ENCODE results near the gene EYS. TPM values are rescaled to one million over a fixed set of nuclear protein-coding genes. Genes with fewer than 3 reads are reported as not detected.

EYS gene
- total RNA-seq, 1 experiment from 2014 or later = not detected

- no peaks in the 10 kb centered on the region for H3K79me2 ChIP-seq (ENCODE audit: insufficient read depth, low read length)
- no peak overlapping the region for H3K9ac ChIP-seq (ENCODE audit: low read length)
- H3K4me2 ChIP-seq (ENCODE audit: low read length) = no peak overlapping the region
- no peak overlapping the region for H2AFZ ChIP-seq (ENCODE audit: low read depth, low read length, poor library complexity, severe bottlenecking)
- TF ChIP-seq, protein P1, sequence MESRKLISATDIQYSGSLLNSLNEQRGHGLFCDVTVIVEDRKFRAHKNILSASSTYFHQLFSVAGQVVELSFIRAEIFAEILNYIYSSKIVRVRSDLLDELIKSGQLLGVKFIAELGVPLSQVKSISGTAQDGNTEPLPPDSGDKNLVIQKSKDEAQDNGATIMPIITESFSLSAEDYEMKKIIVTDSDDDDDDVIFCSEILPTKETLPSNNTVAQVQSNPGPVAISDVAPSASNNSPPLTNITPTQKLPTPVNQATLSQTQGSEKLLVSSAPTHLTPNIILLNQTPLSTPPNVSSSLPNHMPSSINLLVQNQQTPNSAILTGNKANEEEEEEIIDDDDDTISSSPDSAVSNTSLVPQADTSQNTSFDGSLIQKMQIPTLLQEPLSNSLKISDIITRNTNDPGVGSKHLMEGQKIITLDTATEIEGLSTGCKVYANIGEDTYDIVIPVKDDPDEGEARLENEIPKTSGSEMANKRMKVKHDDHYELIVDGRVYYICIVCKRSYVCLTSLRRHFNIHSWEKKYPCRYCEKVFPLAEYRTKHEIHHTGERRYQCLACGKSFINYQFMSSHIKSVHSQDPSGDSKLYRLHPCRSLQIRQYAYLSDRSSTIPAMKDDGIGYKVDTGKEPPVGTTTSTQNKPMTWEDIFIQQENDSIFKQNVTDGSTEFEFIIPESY (IDR thresholded peaks at IDR 0.05; ENCODE audit: extremely low read depth, insufficient replicate concordance, low read length) = no peak
- no peak for TF ChIP-seq EZH2phosphoT487 (IDR thresholded peaks at IDR 0.05; ENCODE audit: borderline replicate concordance)
- TF ChIP-seq FOSL1 (IDR thresholded peaks at IDR 0.05; ENCODE audit: low read depth) = no peak
- TF ChIP-seq, protein P2, sequence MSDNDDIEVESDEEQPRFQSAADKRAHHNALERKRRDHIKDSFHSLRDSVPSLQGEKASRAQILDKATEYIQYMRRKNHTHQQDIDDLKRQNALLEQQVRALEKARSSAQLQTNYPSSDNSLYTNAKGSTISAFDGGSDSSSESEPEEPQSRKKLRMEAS (IDR thresholded peaks at IDR 0.05) = no peak
- TF ChIP-seq RAD21 (IDR thresholded peaks at IDR 0.05; ENCODE audit: low read depth) = no peak
- TF ChIP-seq SRF (IDR thresholded peaks at IDR 0.05; ENCODE audit: low read depth) = no peak
- no peak for TF ChIP-seq EZH2 (IDR thresholded peaks at IDR 0.05)
- no peak for TF ChIP-seq SP1 (IDR thresholded peaks at IDR 0.05; ENCODE audit: low read depth)
- no peak for ATAC-seq
- H3K9me2 ChIP-seq (ENCODE audit: insufficient read depth) = no peaks in the 10 kb centered on the region
- peaks cover 0 to 5% of the 10 kb centered on the region in 2 experiments; a peak in 1 of 4 replicates for H3K9me3 ChIP-seq (ENCODE audit: control insufficient read depth in 1 of 2, insufficient read depth in 1 of 2, low read depth in 1 of 2, low read length in 2 of 2)
- H4K20me1 ChIP-seq (ENCODE audit: insufficient read depth) = no peaks in the 10 kb centered on the region
- H3K4me3 ChIP-seq (replicated peaks in 1 of 2; ENCODE audit: low read depth in 1 of 2, low read length in 2 of 2) = no peak overlapping the region
- H3K27me3 ChIP-seq (ENCODE audit: insufficient read depth, low read length) = no peaks in the 10 kb centered on the region
- ChIA-PET POLR2A (no interaction called here), CTCF (interaction anchor here (2.2 kb wide), 1 partner anchor 318 kb away, joined by 19 read pairs; no protein-coding TSS in a partner anchor), RAD21 (ENCODE audit: low non-redundant PET in 1 of 2, low total read pairs in 2 of 2, uncharacterized antibody in 2 of 2, unreplicated experiment in 2 of 2) (no interaction called here)
- no peak overlapping the region for H3K27ac ChIP-seq (ENCODE audit: low read depth, low read length)
- no peaks in the 10 kb centered on the region for H3K4me1 ChIP-seq (ENCODE audit: control insufficient read depth in 1 of 2, insufficient read depth in 2 of 2, low read length in 2 of 2)
- no TSS peak for BruUV-seq (replicated peaks)
- intact Hi-C loops (cut with micrococcal nuclease) = loop anchor here (2.0 kb wide), 1 partner anchor 318 kb away; no protein-coding TSS in a partner anchor
- no peak for DNase-seq (ENCODE audit: low read depth, low spot score)
- no peaks in the 10 kb centered on the region for H3K36me3 ChIP-seq (ENCODE audit: control insufficient read depth in 1 of 2, insufficient read depth in 2 of 2, low read length in 2 of 2)
Observed at GRCh38 chr6:64013011-64013410, 1694.0 kb downstream of the EYS start.
